Neural crest cell (in vitro differentiated cells): ENCODE results near the gene KCNC1. TPM values are rescaled to one million over a fixed set of nuclear protein-coding genes. Genes with fewer than 3 reads are reported as not detected.

ENCODE experiments used
- DNase-seq: peaks from one replicate; pipeline ENCODE4 v3.0.0; 2021; ENCODE audit warnings: low read depth, mixed read lengths, low spot score
- H3K27ac Mint-ChIP-seq: one replicate; pipeline ENCODE4 v1.8.0; 2021; ENCODE audit warnings: mild to moderate bottlenecking, mixed read lengths; ENCODE audit not compliant: unreplicated experiment
- H3K27me3 Mint-ChIP-seq: 2 replicates; pipeline ENCODE4 v1.8.0; 2021; ENCODE audit warnings: low read depth, mild to moderate bottlenecking, mixed read lengths
- H3K36me3 Mint-ChIP-seq: 2 replicates; pipeline ENCODE4 v1.8.0; 2021; ENCODE audit warnings: low read depth, mild to moderate bottlenecking, mixed read lengths
- H3K4me1 Mint-ChIP-seq: 2 replicates; pipeline ENCODE4 v1.8.0; 2021; ENCODE audit warnings: mixed read lengths
- H3K4me3 Mint-ChIP-seq: one replicate; pipeline ENCODE4 v1.8.0; 2021; ENCODE audit warnings: mild to moderate bottlenecking, mixed read lengths
- H3K9me3 Mint-ChIP-seq: 2 replicates; pipeline ENCODE4 v1.8.0; 2021; ENCODE audit warnings: mixed read lengths
- total RNA-seq: library from RNA; stranded (reverse); gene quantifications from 2 replicates; pipeline ENCODE4 v1.2.1, GENCODE V29; 2021
- TF ChIP-seq, protein P1 (sequence below): fragments of 200-600 bp; sonication (generic); conservative IDR thresholded peaks from 2 replicates; pipeline ENCODE4 v1.5.0; 2021; ENCODE audit warnings: antibody characterized with exemption, mild to moderate bottlenecking

Gene KCNC1
- total RNA-seq, 1 donor from 2014 or later = 10.2 TPM

DNA sequence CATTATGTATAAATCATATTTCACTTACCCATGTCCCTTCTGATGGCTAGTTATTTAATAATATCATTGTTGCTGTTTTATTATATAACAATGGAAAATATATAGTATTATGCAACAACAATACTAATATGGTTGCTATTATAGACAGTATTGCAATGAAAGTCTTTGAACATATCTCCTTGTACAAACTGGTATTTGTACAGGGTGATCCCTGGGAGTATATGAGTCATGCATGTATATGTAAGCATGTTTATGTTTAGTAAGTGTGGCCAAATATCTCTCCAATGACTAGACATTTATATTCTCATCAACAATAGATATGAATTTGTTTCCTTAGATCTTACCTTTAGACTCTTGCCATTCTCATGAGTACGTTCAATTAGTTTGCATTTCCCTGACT, 55.9 kb downstream of the KCNC1 start:
- no peak overlapping the region for H3K27ac Mint-ChIP-seq
- H3K27me3 Mint-ChIP-seq = no peaks in the 10 kb centered on the region
- H3K36me3 Mint-ChIP-seq = peaks cover 5% of the 10 kb centered on the region
- H3K4me3 Mint-ChIP-seq = no peak overlapping the region
- H3K4me1 Mint-ChIP-seq = no peaks in the 10 kb centered on the region
- H3K9me3 Mint-ChIP-seq = peaks cover 2% of the 10 kb centered on the region
- TF ChIP-seq, protein P1, sequence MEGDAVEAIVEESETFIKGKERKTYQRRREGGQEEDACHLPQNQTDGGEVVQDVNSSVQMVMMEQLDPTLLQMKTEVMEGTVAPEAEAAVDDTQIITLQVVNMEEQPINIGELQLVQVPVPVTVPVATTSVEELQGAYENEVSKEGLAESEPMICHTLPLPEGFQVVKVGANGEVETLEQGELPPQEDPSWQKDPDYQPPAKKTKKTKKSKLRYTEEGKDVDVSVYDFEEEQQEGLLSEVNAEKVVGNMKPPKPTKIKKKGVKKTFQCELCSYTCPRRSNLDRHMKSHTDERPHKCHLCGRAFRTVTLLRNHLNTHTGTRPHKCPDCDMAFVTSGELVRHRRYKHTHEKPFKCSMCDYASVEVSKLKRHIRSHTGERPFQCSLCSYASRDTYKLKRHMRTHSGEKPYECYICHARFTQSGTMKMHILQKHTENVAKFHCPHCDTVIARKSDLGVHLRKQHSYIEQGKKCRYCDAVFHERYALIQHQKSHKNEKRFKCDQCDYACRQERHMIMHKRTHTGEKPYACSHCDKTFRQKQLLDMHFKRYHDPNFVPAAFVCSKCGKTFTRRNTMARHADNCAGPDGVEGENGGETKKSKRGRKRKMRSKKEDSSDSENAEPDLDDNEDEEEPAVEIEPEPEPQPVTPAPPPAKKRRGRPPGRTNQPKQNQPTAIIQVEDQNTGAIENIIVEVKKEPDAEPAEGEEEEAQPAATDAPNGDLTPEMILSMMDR = no peak
- DNase-seq = no peak

DNA sequence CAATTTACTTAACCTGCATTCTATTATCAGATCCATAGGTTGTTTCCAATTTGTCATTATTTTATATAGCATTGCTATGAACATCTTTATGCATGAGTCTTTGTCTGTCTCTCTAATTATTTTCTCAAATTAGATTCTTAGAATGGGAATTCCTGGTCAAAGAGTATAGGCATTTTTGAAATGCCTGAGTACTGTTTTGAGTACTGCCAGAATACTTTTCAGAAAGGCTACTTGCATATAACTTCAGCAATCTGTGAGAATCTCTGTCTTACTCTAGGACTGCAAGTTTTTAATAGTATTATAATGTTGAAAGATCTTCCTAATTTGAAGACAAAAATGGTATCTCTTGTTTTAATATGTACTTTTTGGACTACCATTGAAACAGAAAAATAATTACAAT, 56.6 kb downstream of the KCNC1 start:
- TF ChIP-seq, protein P1 = no peak
- Mint-ChIP-seq H3K9me3 (peaks cover 2% of the 10 kb centered on the region), H3K4me1 (no peaks in the 10 kb centered on the region)

GRCh38 chr11:17792161-17792560, 57.6 kb downstream of the KCNC1 start:
- DNase-seq = no peak
- TF ChIP-seq, protein P1 = no peak

More for the DNA sequence above, 56.6 kb downstream of the KCNC1 start:
- H3K27ac Mint-ChIP-seq = no peak overlapping the region
- H3K4me3 Mint-ChIP-seq = no peak overlapping the region
- no peaks in the 10 kb centered on the region for H3K27me3 Mint-ChIP-seq
- H3K36me3 Mint-ChIP-seq = peaks cover 3% of the 10 kb centered on the region
- no peak for DNase-seq

GRCh38 chr11:17793642-17794170, 59.1 kb downstream of the KCNC1 start:
- no peak overlapping the region for H3K27ac Mint-ChIP-seq
- H3K4me3 Mint-ChIP-seq = no peak overlapping the region
- H3K27me3 Mint-ChIP-seq = no peaks in the 10 kb centered on the region
- TF ChIP-seq, protein P1 = no peak
- no peak for DNase-seq
- H3K4me1 Mint-ChIP-seq = no peaks in the 10 kb centered on the region
- peaks cover under 1% of the 10 kb centered on the region for H3K9me3 Mint-ChIP-seq
- peaks cover under 1% of the 10 kb centered on the region for H3K36me3 Mint-ChIP-seq

More at GRCh38 chr11:17792161-17792560, 57.6 kb downstream of the KCNC1 start:
- peaks cover 3% of the 10 kb centered on the region for H3K36me3 Mint-ChIP-seq
- no peaks in the 10 kb centered on the region for H3K4me1 Mint-ChIP-seq
- no peak overlapping the region for H3K4me3 Mint-ChIP-seq
- H3K9me3 Mint-ChIP-seq = peaks cover 2% of the 10 kb centered on the region
- H3K27me3 Mint-ChIP-seq = no peaks in the 10 kb centered on the region
- no peak overlapping the region for H3K27ac Mint-ChIP-seq

DNA sequence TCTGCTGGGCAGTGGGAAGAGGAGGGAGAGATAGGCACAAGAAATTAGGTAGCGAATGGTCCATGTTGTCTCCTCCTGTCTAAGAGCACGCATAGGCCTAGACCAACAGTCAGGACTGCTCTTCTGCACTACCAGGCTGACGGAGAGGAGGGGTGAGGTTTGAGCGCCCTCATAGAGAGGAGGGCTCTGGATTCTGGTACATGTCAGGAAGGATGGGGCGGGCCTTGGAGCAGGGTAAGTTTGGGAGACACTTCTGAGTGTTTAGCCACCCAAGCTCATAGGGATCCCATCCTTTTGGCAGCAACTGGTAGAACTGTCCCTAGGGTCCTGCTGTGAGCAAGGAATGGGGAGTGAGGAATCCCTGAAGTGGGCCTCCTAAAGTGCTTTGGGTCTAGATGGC, 60.4 kb downstream of the KCNC1 start:
- Mint-ChIP-seq H3K4me3 (no peak overlapping the region), H3K27ac (peak overlapping the region; percentile 70), H3K27me3 (no peaks in the 10 kb centered on the region), H3K36me3 (no peaks in the 10 kb centered on the region), H3K9me3 (no peaks in the 10 kb centered on the region), H3K4me1 (no peaks in the 10 kb centered on the region)
- DNase-seq = no peak
- TF ChIP-seq, protein P1 = no peak
